Head of caudate nucleus (tissue), 42 donors: ENCODE data around the gene ARPC1A.
"Not testable (repeated sequence)": the region's sequence is repeated elsewhere in the genome, so short reads cannot be mapped to it uniquely, and the experiment has no call there.

Source experiments
- DNase-seq, 42 donors: peaks; one replicate each; pipeline versions ENCODE4 v3.0.0 to v3.0.0-alpha.2; 2020 to 2021; ENCODE audit warnings: mixed read lengths in 7 of 42
- intact Hi-C: fragments of 100-400 bp; cut with DNase I; formaldehyde crosslinking; loops from one replicate; pipeline ENCODE4 v1.15.0; 2022

The ARPC1A gene

GRCh38 chr7:99325592-99326407, at the start of gene ARPC1A:
Gene ARPC1A, plus strand, starts transcription at chr7:99325898. Its CDS starts 7,456 bp downstream, at chr7:99333354.
- DNase-seq, result peak; percentile 52 to 93 (median 83)
- intact Hi-C loops, result loop anchor here (5.0 kb wide), 2 partner anchors 82 to 183 kb away; partner anchors contain the start of genes BUD31, PDAP1 and SMURF1

DNA sequence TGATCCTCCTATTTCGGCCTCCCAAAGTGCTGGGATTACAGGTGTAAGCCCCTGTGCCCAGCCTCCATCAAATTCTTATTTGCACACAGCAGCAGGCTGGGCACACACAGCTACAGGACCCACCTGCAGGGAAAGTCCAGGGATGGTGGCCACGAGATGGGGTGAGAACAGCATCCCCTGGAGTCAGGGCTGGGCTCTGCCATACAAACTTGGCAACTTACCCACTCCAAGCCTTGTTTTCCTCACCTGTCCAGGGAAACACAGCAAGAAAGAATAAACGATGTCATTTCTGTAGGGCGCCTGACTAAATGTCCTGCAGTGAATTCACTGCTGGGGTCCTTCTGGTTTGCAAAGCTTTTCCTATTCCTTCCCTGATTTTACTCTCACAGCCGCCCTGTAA, 47.5 kb upstream of the ARPC1A start:
- intact Hi-C loops, result no loop called here
- no peak for DNase-seq

DNA sequence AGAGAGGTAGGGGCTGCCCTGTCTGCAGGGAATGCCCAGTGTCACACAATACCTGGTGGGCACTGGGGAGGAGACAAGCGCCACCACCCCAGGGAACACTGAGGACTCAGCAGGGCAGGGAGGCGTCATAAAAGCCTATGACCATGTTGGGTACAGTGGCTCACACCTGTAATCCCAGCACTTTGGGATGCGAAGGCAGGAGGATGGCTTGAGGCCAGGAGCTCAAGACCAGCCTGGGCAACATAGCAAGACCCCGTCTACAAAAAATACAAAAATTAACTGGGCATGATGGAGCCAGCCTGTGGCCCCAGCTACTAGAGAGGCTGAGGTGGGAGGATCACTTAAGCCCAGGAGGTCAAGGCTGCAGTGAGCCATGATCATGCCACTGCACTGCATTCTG, 41.5 kb upstream of the ARPC1A start:
- not testable (repeated sequence) for DNase-seq
- intact Hi-C loops, result loop anchor here (10.0 kb wide), 1 partner anchor 109 kb away; no protein-coding TSS in a partner anchor

- intact Hi-C loops, result loop anchor here (10.0 kb wide), 1 partner anchor 113 kb away; no protein-coding TSS in a partner anchor
- no peak for DNase-seq
Measured at GRCh38 chr7:99287779-99288534, 37.7 kb upstream of the ARPC1A start.

DNA sequence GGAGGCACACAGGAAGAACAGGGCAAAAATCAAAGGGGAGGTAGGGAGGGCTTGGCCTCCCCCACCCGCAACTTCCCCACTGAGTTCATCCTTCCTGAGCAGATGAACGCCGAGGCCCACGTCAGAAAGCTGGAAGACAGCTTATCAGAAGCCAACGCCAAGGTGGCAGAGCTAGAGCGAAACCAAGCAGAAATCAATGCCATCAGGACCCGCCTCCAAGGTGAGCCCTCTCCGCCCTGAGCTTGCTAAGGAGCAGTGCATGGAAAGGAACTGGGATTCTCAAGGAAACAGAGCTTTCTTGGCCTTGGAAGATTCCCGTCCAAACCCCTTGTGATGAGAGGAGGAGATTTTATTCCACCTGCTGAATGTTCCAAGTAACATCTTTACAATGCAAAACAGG, 36.5 kb upstream of the ARPC1A start:
- peak in 1 of 42 donors; percentile 31 for DNase-seq
- intact Hi-C loops, result loop anchor here (10.0 kb wide), 1 partner anchor 114 kb away; no protein-coding TSS in a partner anchor

DNA sequence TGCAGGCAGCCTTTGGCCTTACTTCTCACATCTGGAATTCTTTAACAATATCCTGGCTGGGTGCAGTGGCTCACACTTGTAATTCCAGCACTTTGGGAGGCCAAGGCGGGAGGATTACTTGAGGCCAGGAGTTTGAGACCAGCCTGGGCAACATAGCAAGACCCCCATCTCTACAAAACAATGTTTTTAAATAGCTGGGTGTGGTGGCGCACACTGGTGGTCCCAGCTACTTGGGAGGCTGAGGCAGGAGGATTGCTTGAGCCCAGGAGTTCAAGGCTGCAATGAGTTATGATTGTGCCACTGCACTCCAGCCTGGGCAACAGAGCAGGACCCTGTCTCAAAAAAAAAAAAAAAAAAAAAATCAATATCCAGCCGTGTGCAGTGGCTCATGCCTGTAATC, 35.5 kb upstream of the ARPC1A start:
- intact Hi-C loops, DNase-seq: not testable (repeated sequence)

DNA sequence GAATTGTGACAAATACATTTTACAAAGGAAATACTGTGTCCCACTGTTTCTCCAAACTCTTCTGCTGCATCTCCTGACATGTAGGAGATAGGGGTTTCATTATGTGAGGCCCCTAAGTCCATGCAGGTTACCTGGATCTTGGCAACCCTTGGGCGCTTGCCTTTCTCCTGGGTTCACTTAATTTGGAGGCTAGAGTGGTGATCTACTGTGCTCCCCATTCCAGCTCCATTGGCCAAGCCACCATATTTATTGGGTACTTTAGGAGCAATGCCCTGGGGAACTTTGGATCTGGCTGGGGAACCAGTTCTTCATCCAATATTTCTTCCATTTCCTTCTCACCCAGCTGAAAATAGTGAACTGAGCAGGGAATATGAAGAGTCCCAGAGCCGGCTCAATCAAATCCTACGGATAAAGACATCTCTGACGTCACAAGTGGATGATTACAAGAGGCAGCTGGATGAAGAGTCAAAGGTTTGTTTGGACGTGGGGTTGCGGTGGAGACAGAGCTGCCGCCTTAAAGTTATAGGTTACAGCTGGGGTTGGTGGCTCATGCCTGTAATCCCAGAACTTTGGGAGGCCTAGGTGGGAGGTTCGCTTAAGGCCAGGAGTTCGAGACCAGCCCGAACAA, 34.6 kb upstream of the ARPC1A start:
- intact Hi-C loops, result no loop called here
- DNase-seq, result no peak

DNA sequence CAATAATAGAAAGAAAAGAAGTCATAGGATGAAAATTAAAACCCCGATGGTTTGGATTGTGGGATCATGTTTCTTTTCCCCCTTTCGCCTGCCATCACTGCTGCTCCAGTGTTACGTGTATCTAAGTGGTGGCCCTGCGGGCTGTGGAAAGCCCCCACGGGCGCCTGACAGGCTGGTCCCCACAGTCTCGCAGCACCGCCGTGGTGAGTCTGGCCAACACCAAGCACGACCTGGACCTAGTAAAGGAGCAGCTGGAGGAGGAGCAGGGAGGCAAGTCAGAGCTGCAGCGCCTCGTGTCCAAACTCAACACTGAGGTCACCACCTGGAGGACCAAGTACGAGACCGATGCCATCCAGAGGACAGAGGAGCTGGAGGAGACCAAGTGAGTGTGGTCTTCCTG, 33.6 kb upstream of the ARPC1A start:
- DNase-seq, result no peak
- intact Hi-C loops, result no loop called here

DNA sequence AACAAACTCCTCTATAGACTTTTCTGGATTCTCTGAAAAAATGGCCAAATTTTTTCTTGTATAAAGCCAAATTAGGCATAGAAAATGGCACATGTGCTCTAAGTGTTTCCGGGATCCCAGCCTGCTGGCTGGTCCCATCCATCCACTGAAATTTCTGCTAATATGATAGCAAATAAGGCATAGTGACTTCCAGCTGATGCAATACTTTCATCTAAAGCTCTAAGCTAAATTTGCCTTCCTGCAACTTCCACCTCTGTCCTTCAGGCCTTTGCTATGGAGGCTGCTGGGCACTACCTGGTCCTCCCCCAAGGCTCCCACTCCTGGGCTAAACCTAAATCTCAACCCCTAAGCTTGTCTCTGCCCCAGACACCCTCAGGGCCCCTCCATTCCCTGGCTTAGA, 32.5 kb upstream of the ARPC1A start:
- no peak for DNase-seq
- intact Hi-C loops, result no loop called here

GRCh38 chr7:99293650-99294049, 32.0 kb upstream of the ARPC1A start:
- intact Hi-C loops, result no loop called here
- no peak for DNase-seq

- no peak for DNase-seq
- intact Hi-C loops, result no loop called here
Measured at GRCh38 chr7:99296471-99296870, 29.2 kb upstream of the ARPC1A start.

DNA sequence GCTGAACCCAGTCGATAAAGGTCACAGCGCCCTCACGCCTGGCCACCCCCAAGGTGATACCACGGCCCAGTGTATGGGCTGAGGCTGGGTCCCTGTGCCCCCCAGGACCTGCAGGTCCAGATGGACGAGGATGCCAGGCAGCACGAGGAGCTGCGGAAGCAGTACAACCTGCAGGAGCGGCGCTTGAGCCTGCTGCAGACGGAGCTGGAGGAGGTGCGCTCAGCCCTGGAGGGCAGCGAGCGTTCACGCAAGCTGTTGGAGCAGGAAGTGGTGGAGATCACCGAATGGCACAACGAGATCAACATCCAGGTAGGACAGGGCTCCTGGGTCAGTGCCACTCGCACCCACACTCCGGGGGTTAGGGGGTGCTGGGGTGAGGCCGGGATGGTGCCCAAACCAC, 24.2 kb upstream of the ARPC1A start:
- intact Hi-C loops, result no loop called here
- no peak for DNase-seq

GRCh38 chr7:99305473-99306260, 20.0 kb upstream of the ARPC1A start:
- DNase-seq, result no peak
- intact Hi-C loops, result no loop called here

DNA sequence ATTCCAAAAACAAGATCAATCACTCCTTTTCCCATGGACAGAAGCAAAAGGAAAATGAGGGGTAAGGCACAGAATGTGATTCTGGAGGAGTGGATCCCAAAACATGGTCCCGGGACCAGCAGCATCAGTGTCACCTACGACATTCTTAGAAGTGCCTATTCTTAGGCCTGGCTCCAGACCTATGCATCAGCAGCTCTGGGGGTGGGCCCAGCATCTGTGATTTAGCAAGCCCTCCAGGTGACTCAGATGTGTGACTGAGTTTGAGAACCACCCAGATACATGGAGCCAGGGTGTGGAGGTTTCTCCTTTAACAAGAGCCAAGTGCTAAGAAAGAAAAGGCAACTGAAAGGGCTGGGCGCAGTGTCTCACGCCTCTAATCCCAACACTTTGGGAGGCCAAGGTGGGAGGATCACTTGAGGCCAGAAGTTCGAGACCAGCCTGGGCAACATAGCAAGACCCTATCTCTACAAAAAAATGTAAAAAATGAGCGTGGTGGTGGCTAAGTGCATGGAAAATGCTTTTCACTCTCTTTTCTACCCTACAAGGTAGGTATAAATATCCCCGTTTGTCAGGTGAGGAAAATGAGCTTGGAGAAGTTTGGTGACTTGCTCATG, 17.1 kb upstream of the ARPC1A start:
- peak in 11 of 42 donors; percentile 11 to 64 (median 32) for DNase-seq
- intact Hi-C loops, result no loop called here

GRCh38 chr7:99309111-99309510, 16.6 kb upstream of the ARPC1A start:
- no peak for DNase-seq
- intact Hi-C loops, result no loop called here

DNA sequence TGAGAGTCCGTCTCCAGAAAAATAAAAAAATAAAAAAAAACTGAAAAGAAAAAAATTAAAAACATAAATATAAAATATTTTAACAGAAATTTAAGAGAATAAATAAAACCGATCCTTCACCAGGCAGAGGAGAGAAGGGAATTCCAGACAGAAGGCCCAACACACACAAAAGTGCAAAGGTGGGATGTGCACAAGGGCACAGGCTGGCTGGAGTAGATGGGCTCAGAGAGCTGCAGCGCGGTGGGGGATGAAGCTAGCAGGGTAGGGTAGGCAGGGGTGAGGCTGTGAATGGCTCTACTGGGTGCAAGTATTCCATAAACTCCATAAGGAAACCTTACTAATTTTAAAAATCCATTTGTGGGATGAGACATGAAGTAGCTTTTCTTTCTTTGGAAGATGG, 15.7 kb upstream of the ARPC1A start:
- intact Hi-C loops, result no loop called here
- no peak for DNase-seq

DNA sequence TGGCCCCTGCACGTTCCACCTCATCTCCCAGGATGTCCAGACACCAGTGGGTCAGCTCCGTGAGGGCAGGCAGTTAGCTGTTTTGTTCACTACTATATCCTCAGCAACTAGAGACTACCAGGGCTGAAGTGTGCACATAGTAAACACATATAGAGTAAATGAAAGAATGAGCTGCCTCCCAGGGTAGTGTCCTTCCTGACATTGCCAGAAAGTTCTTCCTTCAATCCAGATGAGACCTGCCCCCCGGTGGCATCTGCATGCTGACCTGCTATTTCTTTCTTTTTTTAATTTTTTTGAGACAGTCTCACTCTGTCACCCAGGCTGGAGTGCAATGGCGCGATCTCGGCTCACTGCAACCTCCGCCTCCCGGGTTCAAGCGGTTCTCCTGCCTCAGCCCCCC, 14.0 kb upstream of the ARPC1A start:
- intact Hi-C loops, result loop anchor here (2.0 kb wide), 1 partner anchor 271 kb away; no protein-coding TSS in a partner anchor
- DNase-seq, result no peak
